Caco-2 (cell line): ENCODE data around the gene ICA1. TPM values are rescaled to one million over a fixed set of nuclear protein-coding genes. Genes with fewer than 3 reads are reported as not detected.

Source experiments
- BruUV-seq: library from RNA; stranded (reverse); fragments of 400-500 nt; replicated peaks from 2 replicates; lab custom pipeline; 2021; lab: Mats Ljungman, UMichigan
- CTCF ChIA-PET: fragments of 300-600 bp; sonication (Branson Sonifier 250); formaldehyde crosslinking; loops from one replicate; lab custom pipeline; 2022; ENCODE audit warnings: antibody characterized with exemption; lab: Charles Lee
- POLR2A ChIA-PET: fragments of 300-600 bp; sonication (Branson Sonifier 250); formaldehyde crosslinking; loops from one replicate; lab custom pipeline; 2022; ENCODE audit warnings: antibody characterized with exemption; lab: Charles Lee
- DNase-seq, 2 experiments: peaks; one replicate each; pipeline versions ENCODE4 v3.0.0 to v3.0.0-alpha.2; 2020 to 2022
- H3K27me3 ChIP-seq: replicated peaks from 2 replicates; pipeline ENCODE4 v1.6.0; 2011; ENCODE audit warnings: low read length; ENCODE audit not compliant: control insufficient read depth, insufficient read depth
- H3K36me3 ChIP-seq: 2 replicates; pipeline ENCODE4 v1.5.1; 2011; ENCODE audit warnings: low read length; ENCODE audit not compliant: control insufficient read depth, insufficient read depth
- H3K4me1 ChIP-seq: fragments of 250-450 bp; sonication (Bioruptor Pico); 2 replicates; pipeline ENCODE4 v1.5.1; 2020; ENCODE audit warnings: mild to moderate bottlenecking
- H3K4me3 ChIP-seq: 2 replicates; pipeline ENCODE4 v1.5.1; 2011; ENCODE audit warnings: low read depth, mild to moderate bottlenecking, control low read depth, low read length
- H3K9me3 ChIP-seq: fragments of 250-450 bp; sonication (Bioruptor Pico); 2 replicates; pipeline ENCODE4 v1.5.1; 2020; ENCODE audit warnings: mild to moderate bottlenecking, moderate library complexity
- H3K27ac Mint-ChIP-seq: one replicate; pipeline ENCODE4 v1.8.0; 2022; ENCODE audit warnings: mixed read lengths; ENCODE audit not compliant: unreplicated experiment
- H3K27me3 Mint-ChIP-seq: one replicate; pipeline ENCODE4 v1.8.0; 2022; ENCODE audit warnings: mixed read lengths; ENCODE audit not compliant: insufficient read depth, unreplicated experiment
- H3K36me3 Mint-ChIP-seq: one replicate; pipeline ENCODE4 v1.8.0; 2022; ENCODE audit warnings: mild to moderate bottlenecking, mixed read lengths; ENCODE audit not compliant: insufficient read depth, unreplicated experiment
- H3K4me1 Mint-ChIP-seq: one replicate; pipeline ENCODE4 v1.8.0; 2022; ENCODE audit warnings: low read depth, mixed read lengths; ENCODE audit not compliant: unreplicated experiment
- H3K4me3 Mint-ChIP-seq: one replicate; pipeline ENCODE4 v1.8.0; 2022; ENCODE audit warnings: mild to moderate bottlenecking, moderate library complexity, mixed read lengths; ENCODE audit not compliant: unreplicated experiment
- H3K9me3 Mint-ChIP-seq: one replicate; pipeline ENCODE4 v1.8.0; 2022; ENCODE audit warnings: mixed read lengths; ENCODE audit not compliant: unreplicated experiment
- intact Hi-C: fragments of 100-400 bp; cut with micrococcal nuclease; formaldehyde crosslinking; loops from one replicate; pipeline ENCODE4 v1.10.0; 2022; ENCODE audit not compliant: unreplicated experiment
- total RNA-seq: library from RNA; stranded (reverse); gene quantifications from 2 replicates; pipeline ENCODE4 v1.2.3, GENCODE V29; 2022
- TF ChIP-seq, protein P1 (sequence below), 2 experiments: fragments of 200-600 bp in 1 of 2; IDR thresholded peaks; 1 replicate in 1 of 2; 2 replicates in 1 of 2; pipeline versions ENCODE4 v1.5.1 to v1.8.0; 2011 to 2022; ENCODE audit warnings: antibody characterized with exemption in 1 of 2, control low read depth in 1 of 2, inconsistent platforms in 1 of 2, low read depth in 1 of 2, low read length in 1 of 2, mild to moderate bottlenecking in 1 of 2, moderate library complexity in 1 of 2; ENCODE audit not compliant: insufficient read depth in 1 of 2, severe bottlenecking in 1 of 2, unreplicated experiment in 1 of 2

Gene ICA1
- total RNA-seq, 1 experiment from 2014 or later, result 34.2 TPM

DNA sequence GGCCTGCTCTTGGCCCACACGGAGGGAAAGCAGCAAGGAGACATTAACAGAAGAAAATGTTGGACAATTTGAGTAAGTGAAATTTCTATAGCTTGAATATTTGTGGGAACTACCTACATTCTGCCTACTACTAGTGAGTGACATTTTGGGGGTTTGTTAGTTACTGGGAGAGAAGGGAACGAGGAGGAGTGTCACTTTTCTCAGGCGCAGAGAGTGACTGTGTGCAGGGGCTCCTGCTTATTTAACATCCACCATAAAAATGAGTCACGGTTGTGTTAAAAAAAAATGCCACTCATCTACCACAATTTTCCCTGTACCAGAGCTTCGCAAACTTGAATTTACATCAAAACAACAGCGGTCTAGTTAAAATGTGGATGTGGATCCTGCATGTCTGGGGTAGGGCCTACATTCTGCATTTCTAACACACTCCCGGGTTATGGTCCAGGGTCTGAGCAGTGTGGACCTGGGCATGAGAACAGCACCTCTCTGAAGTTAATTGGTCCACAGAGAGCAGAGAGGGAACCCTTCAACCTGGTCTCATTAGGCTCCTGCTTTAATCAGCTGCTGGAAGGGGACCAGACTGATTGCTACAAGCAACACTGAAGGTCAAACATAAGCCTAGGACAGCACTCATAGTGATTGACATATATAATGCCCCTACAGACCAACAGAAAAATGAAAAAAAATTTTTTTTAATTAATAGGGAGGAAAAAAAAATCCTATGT, 41.4 kb downstream of the ICA1 start:
- ChIA-PET POLR2A (no interaction called here), CTCF (interaction anchor here (1.1 kb wide), 1 partner anchor 76 kb away, joined by 5 read pairs; no protein-coding TSS in a partner anchor)
- Histone ChIP-seq H3K36me3 (no peaks in the 10 kb centered on the region), H3K4me1 (no peaks in the 10 kb centered on the region), H3K27me3 (no peaks in the 10 kb centered on the region), H3K9me3 (no peaks in the 10 kb centered on the region), H3K4me3 (no peak overlapping the region)
- no TSS peak for BruUV-seq
- intact Hi-C loops, result loop anchor here (1.0 kb wide), 1 partner anchor 71 kb away; no protein-coding TSS in a partner anchor
- TF ChIP-seq, protein P1, sequence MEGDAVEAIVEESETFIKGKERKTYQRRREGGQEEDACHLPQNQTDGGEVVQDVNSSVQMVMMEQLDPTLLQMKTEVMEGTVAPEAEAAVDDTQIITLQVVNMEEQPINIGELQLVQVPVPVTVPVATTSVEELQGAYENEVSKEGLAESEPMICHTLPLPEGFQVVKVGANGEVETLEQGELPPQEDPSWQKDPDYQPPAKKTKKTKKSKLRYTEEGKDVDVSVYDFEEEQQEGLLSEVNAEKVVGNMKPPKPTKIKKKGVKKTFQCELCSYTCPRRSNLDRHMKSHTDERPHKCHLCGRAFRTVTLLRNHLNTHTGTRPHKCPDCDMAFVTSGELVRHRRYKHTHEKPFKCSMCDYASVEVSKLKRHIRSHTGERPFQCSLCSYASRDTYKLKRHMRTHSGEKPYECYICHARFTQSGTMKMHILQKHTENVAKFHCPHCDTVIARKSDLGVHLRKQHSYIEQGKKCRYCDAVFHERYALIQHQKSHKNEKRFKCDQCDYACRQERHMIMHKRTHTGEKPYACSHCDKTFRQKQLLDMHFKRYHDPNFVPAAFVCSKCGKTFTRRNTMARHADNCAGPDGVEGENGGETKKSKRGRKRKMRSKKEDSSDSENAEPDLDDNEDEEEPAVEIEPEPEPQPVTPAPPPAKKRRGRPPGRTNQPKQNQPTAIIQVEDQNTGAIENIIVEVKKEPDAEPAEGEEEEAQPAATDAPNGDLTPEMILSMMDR (IDR thresholded peaks at IDR 0.05; ENCODE audit: insufficient read depth in 1 of 2, low read depth in 1 of 2, low read length in 1 of 2, severe bottlenecking in 1 of 2, unreplicated experiment in 1 of 2), result no peak
- Mint-ChIP-seq H3K4me3 (no peak overlapping the region), H3K36me3 (peaks cover 5% of the 10 kb centered on the region), H3K4me1 (peaks cover 4% of the 10 kb centered on the region), H3K9me3 (no peaks in the 10 kb centered on the region), H3K27me3 (no peaks in the 10 kb centered on the region), H3K27ac (no peak overlapping the region)
- no peak for DNase-seq

- H3K36me3 Mint-ChIP-seq, result peaks cover 14% of the 10 kb centered on the region
- BruUV-seq, result no TSS peak
- peaks cover 4% of the 10 kb centered on the region for H3K4me1 Mint-ChIP-seq
- H3K27me3 Mint-ChIP-seq, result no peaks in the 10 kb centered on the region
- Histone ChIP-seq H3K4me1 (no peaks in the 10 kb centered on the region), H3K9me3 (no peaks in the 10 kb centered on the region), H3K27me3 (no peaks in the 10 kb centered on the region), H3K4me3 (no peak overlapping the region), H3K36me3 (no peaks in the 10 kb centered on the region)
- no peak overlapping the region for H3K27ac Mint-ChIP-seq
- no peak overlapping the region for H3K4me3 Mint-ChIP-seq
- ChIA-PET POLR2A (no interaction called here), CTCF (interaction anchor here (0.8 kb wide), 1 partner anchor 79 kb away, joined by 4 read pairs; no protein-coding TSS in a partner anchor)
- no peaks in the 10 kb centered on the region for H3K9me3 Mint-ChIP-seq
- peak in 1 of 2 experiments; percentile 59 for DNase-seq
- intact Hi-C loops, result loop anchor here (1.0 to 10.0 kb wide), 6 partner anchors 43 to 793 kb away; partner anchors contain the start of gene MIOS
- TF ChIP-seq, protein P1 (IDR thresholded peaks at IDR 0.05; ENCODE audit: insufficient read depth in 1 of 2, low read depth in 1 of 2, low read length in 1 of 2, severe bottlenecking in 1 of 2, unreplicated experiment in 1 of 2), result peak; percentile 52 to 75
Observed at GRCh38 chr7:8217200-8218068, 44.5 kb downstream of the ICA1 start.

- Mint-ChIP-seq H3K27me3 (no peaks in the 10 kb centered on the region), H3K4me1 (peaks cover 4% of the 10 kb centered on the region), H3K4me3 (no peak overlapping the region), H3K36me3 (peaks cover 14% of the 10 kb centered on the region), H3K27ac (no peak overlapping the region), H3K9me3 (no peaks in the 10 kb centered on the region)
- TF ChIP-seq, protein P1 (IDR thresholded peaks at IDR 0.05; ENCODE audit: insufficient read depth in 1 of 2, low read depth in 1 of 2, low read length in 1 of 2, severe bottlenecking in 1 of 2, unreplicated experiment in 1 of 2), result no peak
- ChIA-PET POLR2A (no interaction called here), CTCF (no interaction called here)
- H3K4me1 ChIP-seq, result no peaks in the 10 kb centered on the region
- no peaks in the 10 kb centered on the region for H3K36me3 ChIP-seq
- no peak overlapping the region for H3K4me3 ChIP-seq
- H3K27me3 ChIP-seq, result no peaks in the 10 kb centered on the region
- BruUV-seq, result no TSS peak
- no peak for DNase-seq
- intact Hi-C loops, result loop anchor here (2.0 to 10.0 kb wide), 3 partner anchors 44 to 652 kb away; partner anchors contain the start of gene MIOS
- H3K9me3 ChIP-seq, result no peaks in the 10 kb centered on the region
Observed at GRCh38 chr7:8216334-8216690, 45.7 kb downstream of the ICA1 start.
